CD14-positive monocyte (primary cell): ENCODE data around the gene MAIP1. TPM values are rescaled to one million over a fixed set of nuclear protein-coding genes. Genes with fewer than 3 reads are reported as not detected.

Experiments
- DNase-seq, 3 donors: peaks; one replicate each; pipeline ENCODE4 v3.0.0-alpha.2; 2011 to 2022
- H2AFZ ChIP-seq: 2 replicates; pipeline ENCODE4 v1.6.0; 2012; ENCODE audit warnings: mild to moderate bottlenecking, low read depth, low read length, inconsistent platforms; ENCODE audit not compliant: insufficient read depth, poor library complexity, severe bottlenecking
- H3K27ac ChIP-seq, 2 donors: 1 replicate in 1 of 2; 2 replicates in 1 of 2; pipeline ENCODE4 v1.5.1; 2012 to 2013; ENCODE audit warnings: low read length in 2 of 2, control low read depth in 1 of 2, inconsistent platforms in 1 of 2, low read depth in 1 of 2, mild to moderate bottlenecking in 1 of 2
- H3K27me3 ChIP-seq, 2 donors: one replicate each; pipeline versions ENCODE4 v1.6.0 to v1.6.1; 2011 to 2013; ENCODE audit warnings: low read length in 2 of 2; ENCODE audit not compliant: control insufficient read depth in 2 of 2, insufficient read depth in 2 of 2
- H3K36me3 ChIP-seq, 2 donors: replicated peaks in 1 of 2; 1 replicate in 1 of 2; 2 replicates in 1 of 2; pipeline versions ENCODE4 v1.5.1 to v1.6.1; 2012 to 2013; ENCODE audit warnings: low read length in 2 of 2, control low read depth in 1 of 2, inconsistent platforms in 1 of 2, mild to moderate bottlenecking in 1 of 2; ENCODE audit not compliant: insufficient read depth in 2 of 2, control insufficient read depth in 1 of 2
- H3K4me1 ChIP-seq, 2 donors: 1 replicate in 1 of 2; 2 replicates in 1 of 2; pipeline versions ENCODE4 v1.5.1 to v1.6.1; 2012 to 2013; ENCODE audit warnings: low read length in 2 of 2, control low read depth in 1 of 2, inconsistent platforms in 1 of 2, mild to moderate bottlenecking in 1 of 2, moderate library complexity in 1 of 2; ENCODE audit not compliant: insufficient read depth in 2 of 2, control insufficient read depth in 1 of 2
- H3K4me2 ChIP-seq: replicated peaks from 2 replicates; pipeline ENCODE3; 2012; ENCODE audit warnings: low read length, moderate library complexity, mild to moderate bottlenecking; ENCODE audit not compliant: poor library complexity, severe bottlenecking; ENCODE audit errors: extremely low read depth
- H3K4me3 ChIP-seq, 3 experiments: fragments of 200-600 bp in 1 of 3; sonication (generic) in 1 of 3; replicated peaks in 1 of 3; 1 replicate in 2 of 3; 2 replicates in 1 of 3; pipeline ENCODE4 v1.5.1; 2011 to 2013; ENCODE audit warnings: low read length in 3 of 3, mild to moderate bottlenecking in 3 of 3, control low read depth in 2 of 3, low read depth in 2 of 3, inconsistent platforms in 1 of 3, moderate library complexity in 1 of 3
- H3K79me2 ChIP-seq: 2 replicates; pipeline ENCODE4 v1.6.0; 2012; ENCODE audit warnings: mild to moderate bottlenecking, control low read depth, inconsistent platforms, low read length, moderate library complexity; ENCODE audit not compliant: insufficient read depth
- H3K9ac ChIP-seq: 2 replicates; pipeline ENCODE4 v1.6.0; 2017; ENCODE audit warnings: low read length, mild to moderate bottlenecking; ENCODE audit not compliant: insufficient read depth, poor library complexity, severe bottlenecking
- H3K9me3 ChIP-seq, 2 donors: replicated peaks in 1 of 2; 1 replicate in 1 of 2; 2 replicates in 1 of 2; pipeline versions ENCODE4 v1.5.1 to v1.6.1; 2012 to 2013; ENCODE audit warnings: low read length in 2 of 2, control low read depth in 1 of 2; ENCODE audit not compliant: control insufficient read depth in 1 of 2, insufficient read depth in 1 of 2
- H4K20me1 ChIP-seq: 2 replicates; pipeline ENCODE4 v1.6.0; 2012; ENCODE audit warnings: mild to moderate bottlenecking, low read length, control low read depth, moderate library complexity; ENCODE audit not compliant: insufficient read depth
- H3K27ac Mint-ChIP-seq, 7 donors: one replicate each; pipeline ENCODE4 v1.8.0; 2020; ENCODE audit warnings: mild to moderate bottlenecking in 7 of 7, mixed read lengths in 7 of 7, moderate library complexity in 6 of 7, inconsistent platforms in 2 of 7
- H3K27me3 Mint-ChIP-seq, 3 donors: one replicate each; pipeline ENCODE4 v1.8.0; 2021 to 2022; ENCODE audit warnings: low read depth in 3 of 3, mild to moderate bottlenecking in 3 of 3, mixed read lengths in 3 of 3, moderate library complexity in 3 of 3, inconsistent platforms in 1 of 3
- H3K36me3 Mint-ChIP-seq, 2 donors: one replicate each; pipeline ENCODE4 v1.8.0; 2020; ENCODE audit warnings: mixed read lengths in 2 of 2, inconsistent platforms in 1 of 2, mild to moderate bottlenecking in 1 of 2
- H3K4me1 Mint-ChIP-seq: one replicate; pipeline ENCODE4 v1.8.0; 2020; ENCODE audit warnings: mild to moderate bottlenecking, mixed read lengths
- H3K4me3 Mint-ChIP-seq, 2 donors: one replicate each; pipeline ENCODE4 v1.8.0; 2020; ENCODE audit warnings: mild to moderate bottlenecking in 2 of 2, mixed read lengths in 2 of 2, moderate library complexity in 1 of 2
- H3K9me3 Mint-ChIP-seq, 7 donors: one replicate each; pipeline ENCODE4 v1.8.0; 2020 to 2022; ENCODE audit warnings: mixed read lengths in 7 of 7, mild to moderate bottlenecking in 6 of 7, moderate library complexity in 6 of 7, inconsistent platforms in 2 of 7
- WGBS: methylation state at CpG from one replicate; pipeline ENCODE4 v1.1.5; 2013; ENCODE audit warnings: missing lambda C conversion rate; ENCODE audit not compliant: insufficient coverage; 5-methylcytosine and 5-hydroxymethylcytosine counted together
- intact Hi-C, 2 donors: fragments of 100-400 bp; cut with micrococcal nuclease; formaldehyde crosslinking; loops; one replicate each; pipeline versions ENCODE4 v1.15.0 to v1.15.1; 2023
- polyA plus RNA-seq, 3 donors: library from polyadenylated mRNA; depleted of rRNA in 1 of 3; unstranded in 2 of 3; stranded (reverse) in 1 of 3; fragments of 300-500 nt in 2 of 3; fragments of >200 nt in 1 of 3; fragmentation: Illumina TruSeq in 2 of 3; gene quantifications; 1 replicate in 2 of 3; 2 replicates in 1 of 3; pipeline ENCODE4 v1.2.3, GENCODE V29; 2012 to 2021
- TF ChIP-seq, protein P1 (sequence below): fragments of 200-600 bp; IDR thresholded peaks from one replicate; pipeline ENCODE4 v1.8.0; 2022; ENCODE audit warnings: antibody characterized with exemption, mild to moderate bottlenecking

MAIP1 gene
- polyA plus RNA-seq, 3 donors: 2.6 to 13.3 (median 7.6) TPM

DNA sequence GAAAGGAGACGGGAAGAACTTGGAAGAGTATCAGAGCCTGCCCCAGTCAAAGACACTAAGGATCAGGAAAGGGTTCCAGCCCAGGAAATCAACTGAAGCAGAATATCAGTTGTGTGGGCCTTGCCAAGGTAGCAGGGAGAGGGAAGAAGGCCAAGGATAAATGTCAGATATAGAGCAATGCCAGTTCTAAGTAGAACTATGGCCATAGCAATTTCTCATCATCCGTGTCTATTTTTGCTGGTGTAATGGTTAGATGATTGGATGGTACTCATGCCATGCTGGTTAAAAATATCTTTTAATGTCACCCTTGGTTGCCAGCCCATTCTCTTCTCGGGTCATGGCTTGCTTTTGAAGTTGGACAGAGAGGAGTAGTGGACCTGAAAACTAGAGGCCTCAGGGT lies 41.9 kb downstream of the MAIP1 start:
- Histone ChIP-seq H3K36me3 (no peaks in the 10 kb centered on the region), H4K20me1 (no peaks in the 10 kb centered on the region), H2AFZ (no peak overlapping the region), H3K4me2 (no peak overlapping the region), H3K9me3 (no peaks in the 10 kb centered on the region), H3K9ac (no peak overlapping the region), H3K27ac (no peak overlapping the region), H3K79me2 (no peaks in the 10 kb centered on the region), H3K4me1 (no peaks in the 10 kb centered on the region), H3K27me3 (no peaks in the 10 kb centered on the region), H3K4me3 (no peak overlapping the region)
- intact Hi-C loops: no loop called here
- H3K36me3 Mint-ChIP-seq: no peaks in the 10 kb centered on the region
- TF ChIP-seq, protein P1, sequence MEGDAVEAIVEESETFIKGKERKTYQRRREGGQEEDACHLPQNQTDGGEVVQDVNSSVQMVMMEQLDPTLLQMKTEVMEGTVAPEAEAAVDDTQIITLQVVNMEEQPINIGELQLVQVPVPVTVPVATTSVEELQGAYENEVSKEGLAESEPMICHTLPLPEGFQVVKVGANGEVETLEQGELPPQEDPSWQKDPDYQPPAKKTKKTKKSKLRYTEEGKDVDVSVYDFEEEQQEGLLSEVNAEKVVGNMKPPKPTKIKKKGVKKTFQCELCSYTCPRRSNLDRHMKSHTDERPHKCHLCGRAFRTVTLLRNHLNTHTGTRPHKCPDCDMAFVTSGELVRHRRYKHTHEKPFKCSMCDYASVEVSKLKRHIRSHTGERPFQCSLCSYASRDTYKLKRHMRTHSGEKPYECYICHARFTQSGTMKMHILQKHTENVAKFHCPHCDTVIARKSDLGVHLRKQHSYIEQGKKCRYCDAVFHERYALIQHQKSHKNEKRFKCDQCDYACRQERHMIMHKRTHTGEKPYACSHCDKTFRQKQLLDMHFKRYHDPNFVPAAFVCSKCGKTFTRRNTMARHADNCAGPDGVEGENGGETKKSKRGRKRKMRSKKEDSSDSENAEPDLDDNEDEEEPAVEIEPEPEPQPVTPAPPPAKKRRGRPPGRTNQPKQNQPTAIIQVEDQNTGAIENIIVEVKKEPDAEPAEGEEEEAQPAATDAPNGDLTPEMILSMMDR: no peak
- peaks cover 0 to 3% (median 0%) of the 10 kb centered on the region in 7 donors for H3K9me3 Mint-ChIP-seq
- H3K27ac Mint-ChIP-seq: peak overlapping the region in 1 of 7 donors; percentile 37
- no peak overlapping the region for H3K4me3 Mint-ChIP-seq
- 100% methylated on average over 2 of the region's 3 CpGs for WGBS
- peaks cover 3% of the 10 kb centered on the region for H3K4me1 Mint-ChIP-seq
- no peak for DNase-seq
- peaks cover 0 to 1% (median 0%) of the 10 kb centered on the region in 3 donors for H3K27me3 Mint-ChIP-seq

DNA sequence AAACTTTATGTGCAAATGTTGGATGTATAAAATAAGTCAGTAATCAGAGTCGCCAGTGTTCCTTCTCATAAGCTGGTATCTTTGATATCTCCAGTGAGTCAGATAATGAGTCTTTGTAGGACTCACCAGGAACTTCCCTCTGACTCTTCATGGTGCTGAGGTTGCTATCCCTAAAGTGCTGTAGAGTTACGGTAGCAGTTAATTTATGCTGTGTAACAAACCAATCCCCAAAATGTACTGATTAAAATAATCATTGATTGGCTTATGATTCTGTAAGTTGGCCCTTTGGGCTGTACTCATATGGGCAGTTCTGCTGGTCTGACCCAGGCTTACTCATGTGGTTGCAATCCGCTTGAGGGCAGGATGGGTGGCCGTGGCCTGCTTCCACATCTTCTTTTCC lies 43.8 kb downstream of the MAIP1 start:
- H3K9me3 Mint-ChIP-seq: peaks cover 0 to 3% (median 0%) of the 10 kb centered on the region in 7 donors
- Histone ChIP-seq H3K27me3 (no peaks in the 10 kb centered on the region), H3K9ac (no peak overlapping the region), H3K4me3 (no peak overlapping the region), H4K20me1 (no peaks in the 10 kb centered on the region), H3K36me3 (no peaks in the 10 kb centered on the region), H2AFZ (no peak overlapping the region), H3K27ac (no peak overlapping the region), H3K4me1 (no peaks in the 10 kb centered on the region), H3K79me2 (no peaks in the 10 kb centered on the region), H3K4me2 (no peak overlapping the region), H3K9me3 (no peaks in the 10 kb centered on the region)
- H3K27me3 Mint-ChIP-seq: peaks cover 0 to 1% (median 0%) of the 10 kb centered on the region in 3 donors
- WGBS: 97% methylated on average over 3 of the region's 4 CpGs
- no peak overlapping the region for H3K27ac Mint-ChIP-seq
- no peak overlapping the region for H3K4me3 Mint-ChIP-seq
- intact Hi-C loops: no loop called here
- TF ChIP-seq, protein P1: no peak
- no peak for DNase-seq
- H3K4me1 Mint-ChIP-seq: peaks cover 3% of the 10 kb centered on the region
- no peaks in the 10 kb centered on the region for H3K36me3 Mint-ChIP-seq
